Spleen (tissue), 11 donors: Measurements from ENCODE around the gene THSD4. TPM values are rescaled to one million over a fixed set of nuclear protein-coding genes. Genes with fewer than 3 reads are reported as not detected.

Experiments used
- DNase-seq: peaks from one replicate; pipeline ENCODE4 v3.0.0-alpha.2; 2020
- H3K27ac ChIP-seq, 8 donors: fragments of 200-600 bp; sonication (generic) in 7 of 8; 1 replicate in 4 of 8; 2 replicates in 4 of 8; pipeline versions ENCODE4 v1.5.0 to v1.8.0; 2016 to 2021; ENCODE audit warnings: inconsistent platforms in 4 of 8, mild to moderate bottlenecking in 4 of 8, moderate library complexity in 1 of 8
- H3K27me3 ChIP-seq, 7 donors: fragments of 200-600 bp; sonication (generic) in 6 of 7; replicated peaks in 1 of 7; 1 replicate in 4 of 7; 2 replicates in 3 of 7; pipeline versions ENCODE4 v1.5.0 to v1.8.0; 2016 to 2021; ENCODE audit warnings: inconsistent platforms in 3 of 7, mild to moderate bottlenecking in 1 of 7
- H3K36me3 ChIP-seq, 6 donors: fragments of 200-600 bp; sonication (generic) in 5 of 6; 1 replicate in 4 of 6; 2 replicates in 2 of 6; pipeline versions ENCODE4 v1.5.0 to v1.8.0; 2016 to 2021; ENCODE audit warnings: inconsistent platforms in 2 of 6
- H3K4me1 ChIP-seq, 6 donors: fragments of 200-600 bp; sonication (generic) in 5 of 6; 1 replicate in 3 of 6; 2 replicates in 3 of 6; pipeline versions ENCODE4 v1.5.0 to v1.8.0; 2016 to 2021; ENCODE audit warnings: inconsistent platforms in 3 of 6
- H3K4me3 ChIP-seq, 8 donors: fragments of 200-600 bp; sonication (generic) in 7 of 8; 1 replicate in 4 of 8; 2 replicates in 4 of 8; pipeline versions ENCODE4 v1.5.0 to v1.8.0; 2016 to 2021; ENCODE audit warnings: inconsistent platforms in 4 of 8, mild to moderate bottlenecking in 4 of 8, moderate library complexity in 2 of 8
- H3K9me3 ChIP-seq, 8 donors: fragments of 200-600 bp; sonication (generic) in 7 of 8; 1 replicate in 4 of 8; 2 replicates in 4 of 8; pipeline versions ENCODE4 v1.5.0 to v1.8.0; 2016 to 2021; ENCODE audit warnings: inconsistent platforms in 4 of 8
- CTCF ChIP-seq, 11 experiments: fragments of 200-600 bp in 7 of 11; fragments of 450-650 bp in 4 of 11; sonication (generic) in 4 of 11; IDR thresholded peaks in 8 of 11; conservative IDR thresholded peaks in 3 of 11; 1 replicate in 7 of 11; 2 replicates in 4 of 11; pipeline versions ENCODE4 v1.4.0 to v1.8.0; 2016 to 2021; ENCODE audit warnings: antibody characterized with exemption in 11 of 11, inconsistent platforms in 4 of 11, mild to moderate bottlenecking in 1 of 11
- POLR2A ChIP-seq, 3 donors: fragments of 450-650 bp; IDR thresholded peaks; one replicate each; pipeline ENCODE4 v1.5.1; 2017; ENCODE audit warnings: antibody characterized with exemption in 3 of 3, mild to moderate bottlenecking in 1 of 3
- POLR2AphosphoS5 ChIP-seq, 3 donors: sonication (generic); formaldehyde crosslinking; IDR thresholded peaks; one replicate each; pipeline ENCODE4 v1.5.1; 2017; ENCODE audit warnings: antibody characterized with exemption in 3 of 3
- WGBS, 5 donors: extraction: QIAGEN DNeasy Blood & Tissue Kit in 3 of 5; methylation state at CpG; one replicate each; pipeline versions ENCODE4 v1.1.5 to v1.1.7; 2013 to 2018; 5-methylcytosine and 5-hydroxymethylcytosine counted together
- intact Hi-C: fragments of 100-400 bp; cut with DNase I; formaldehyde crosslinking; loops from one replicate; pipeline ENCODE4 v1.15.0; 2023; ENCODE audit warnings: low total_unique reads
- polyA plus RNA-seq, 3 donors: library from polyadenylated mRNA; stranded (reverse); fragments of 200-250 nt; gene quantifications; one replicate each; pipeline ENCODE4 v1.2.1, GENCODE V29; 2013
- total RNA-seq, 7 donors: library from RNA; depleted of rRNA in 3 of 7; stranded (reverse); fragments of >200 nt in 3 of 7; fragmentation: NEBNext Ultra II Directional in 4 of 7; extraction: Animal tissue kit (Norgen Biotek cat#: 25700) in 4 of 7; gene quantifications; one replicate each; pipeline versions ENCODE4 v1.1.0 to v1.2.1, GENCODE V29; 2016 to 2021
- donor health status: healthy with polysubstance abuse.
- donor health status: DM: no; HTN: no; CAD: no; lungs with moderate emphysema.
- donor health status: DM: no; HTN: no; CAD: no.
- donor health status: Bipolar disorder and iron deficiency.
- donor health status: healthy.
- donor health status: DM: no; HTN: no; CAD: no.
- donor health status: DM: yes; HTN: yes; CAD: no.

THSD4 gene
- total and polyA plus RNA-seq, 10 donors, result 0.29 to 11.3 (median 3.4) TPM

GRCh38 chr15:71586463-71586862, 471.2 kb downstream of the THSD4 start:
- TF ChIP-seq CTCF (IDR thresholded peaks at IDR 0.05 in 8 of 11, conservative IDR thresholded peaks at IDR 0.05 in 3 of 11) (no peak), POLR2A (IDR thresholded peaks at IDR 0.05) (no peak), POLR2AphosphoS5 (IDR thresholded peaks at IDR 0.05) (no peak)
- Histone ChIP-seq H3K4me1 (no peaks in the 10 kb centered on the region), H3K27me3 (no peaks in the 10 kb centered on the region), H3K36me3 (no peaks in the 10 kb centered on the region), H3K9me3 (peaks cover 2 to 28% (median 25%) of the 10 kb centered on the region in 8 donors), H3K27ac (no peak overlapping the region), H3K4me3 (no peak overlapping the region)
- DNase-seq, result no peak
- intact Hi-C loops, result no loop called here
- WGBS, 5 donors, result 55 to 83% (median 72%) methylated on average over 2 of the region's 2 CpGs

- Histone ChIP-seq H3K27ac (no peak overlapping the region), H3K4me3 (no peak overlapping the region), H3K9me3 (peaks cover 2 to 28% (median 25%) of the 10 kb centered on the region in 8 donors), H3K27me3 (no peaks in the 10 kb centered on the region), H3K4me1 (no peaks in the 10 kb centered on the region), H3K36me3 (no peaks in the 10 kb centered on the region)
- TF ChIP-seq POLR2A (IDR thresholded peaks at IDR 0.05) (no peak), POLR2AphosphoS5 (IDR thresholded peaks at IDR 0.05) (no peak), CTCF (IDR thresholded peaks at IDR 0.05 in 8 of 11, conservative IDR thresholded peaks at IDR 0.05 in 3 of 11) (no peak)
- no peak for DNase-seq
- intact Hi-C loops, result no loop called here
Measured at GRCh38 chr15:71588746-71589145, 473.5 kb downstream of the THSD4 start.

GRCh38 chr15:71591057-71591456, 475.8 kb downstream of the THSD4 start:
- H3K4me3 ChIP-seq, result no peak overlapping the region
- no peaks in the 10 kb centered on the region for H3K27me3 ChIP-seq
- WGBS, 5 donors, result 88 to 93% (median 91%) methylated on average over 3 of the region's 3 CpGs
- intact Hi-C loops, result no loop called here
- TF ChIP-seq POLR2A (IDR thresholded peaks at IDR 0.05) (no peak), POLR2AphosphoS5 (IDR thresholded peaks at IDR 0.05) (no peak), CTCF (IDR thresholded peaks at IDR 0.05 in 8 of 11, conservative IDR thresholded peaks at IDR 0.05 in 3 of 11) (no peak)
- H3K27ac ChIP-seq, result no peak overlapping the region
- H3K36me3 ChIP-seq, result no peaks in the 10 kb centered on the region
- H3K4me1 ChIP-seq, result no peaks in the 10 kb centered on the region
- DNase-seq, result no peak
- peaks cover 0 to 8% (median 7%) of the 10 kb centered on the region in 8 donors for H3K9me3 ChIP-seq

- 80 to 92% (median 87%) methylated on average over 5 to 6 of the region's 6 CpGs for WGBS, 5 donors
- no peak for TF ChIP-seq CTCF (IDR thresholded peaks at IDR 0.05 in 8 of 11, conservative IDR thresholded peaks at IDR 0.05 in 3 of 11)
- TF ChIP-seq POLR2AphosphoS5 (IDR thresholded peaks at IDR 0.05), result no peak
- no peak for TF ChIP-seq POLR2A (IDR thresholded peaks at IDR 0.05)
- no peak overlapping the region for H3K4me3 ChIP-seq
- H3K9me3 ChIP-seq, result no peaks in the 10 kb centered on the region
- intact Hi-C loops, result no loop called here
- no peaks in the 10 kb centered on the region for H3K36me3 ChIP-seq
- no peaks in the 10 kb centered on the region for H3K27me3 ChIP-seq
- no peaks in the 10 kb centered on the region for H3K4me1 ChIP-seq
- no peak overlapping the region for H3K27ac ChIP-seq
- DNase-seq, result no peak
Measured at GRCh38 chr15:71592203-71592602, 476.9 kb downstream of the THSD4 start.
